Measurements from ENCODE around the gene AGPAT4. TPM values are rescaled to one million over a fixed set of nuclear protein-coding genes. Genes with fewer than 3 reads are reported as not detected.

The AGPAT4 gene
- total RNA-seq = 26.3 TPM

GRCh38 chr6:161273752-161274487 is at the start of gene AGPAT4:
AGPAT4 (minus strand) TSS chr6:161274061; CDS start chr6:161232213, 41,848 bp downstream.

